H9 (cell line): ENCODE data around the gene CFAP77. TPM values are rescaled to one million over a fixed set of nuclear protein-coding genes. Genes with fewer than 3 reads are reported as not detected.

Source experiments
- DNase-seq: peaks from one replicate; pipeline ENCODE4 v3.0.0-alpha.2; 2017
- H2AFZ ChIP-seq: one replicate; pipeline ENCODE4 v1.6.1; 2013; ENCODE audit warnings: mild to moderate bottlenecking, low read length, control low read depth, moderate library complexity
- H2AK5ac ChIP-seq: 2 replicates; pipeline ENCODE4 v1.6.1; 2013; ENCODE audit warnings: low read length, control low read depth, mixed read lengths; ENCODE audit not compliant: insufficient read length
- H2BK120ac ChIP-seq: one replicate; pipeline ENCODE4 v1.6.1; 2013; ENCODE audit warnings: low read depth, mild to moderate bottlenecking, low read length, control low read depth, inconsistent platforms; ENCODE audit not compliant: poor library complexity, severe bottlenecking
- H2BK12ac ChIP-seq: 2 replicates; pipeline ENCODE4 v1.6.1; 2013; ENCODE audit warnings: low read length, control low read depth, mixed read lengths, low read depth; ENCODE audit not compliant: insufficient read length
- H2BK15ac ChIP-seq: 2 replicates; pipeline ENCODE4 v1.6.1; 2013; ENCODE audit warnings: low read depth, low read length, control low read depth
- H2BK20ac ChIP-seq: one replicate; pipeline ENCODE4 v1.6.1; 2013; ENCODE audit warnings: low read depth, mild to moderate bottlenecking, low read length, control low read depth, inconsistent platforms; ENCODE audit not compliant: poor library complexity, severe bottlenecking
- H2BK5ac ChIP-seq: 2 replicates; pipeline ENCODE4 v1.6.1; 2013; ENCODE audit warnings: low read length, control low read depth, mixed read lengths; ENCODE audit not compliant: insufficient read length
- H3K14ac ChIP-seq: 2 replicates; pipeline ENCODE4 v1.6.1; 2013; ENCODE audit warnings: low read length, control low read depth; ENCODE audit not compliant: insufficient read depth
- H3K18ac ChIP-seq: 2 replicates; pipeline ENCODE4 v1.6.1; 2013; ENCODE audit warnings: low read depth, mild to moderate bottlenecking, mixed read lengths, low read length, control low read depth; ENCODE audit not compliant: insufficient read length
- H3K23ac ChIP-seq: 2 replicates; pipeline ENCODE4 v1.6.1; 2013; ENCODE audit warnings: low read length, control low read depth, mixed read lengths, low read depth; ENCODE audit not compliant: insufficient read length
- H3K23me2 ChIP-seq: 2 replicates; pipeline ENCODE4 v1.6.1; 2013; ENCODE audit warnings: low read depth, mild to moderate bottlenecking, mixed read lengths, low read length, control low read depth; ENCODE audit not compliant: insufficient read length, poor library complexity, severe bottlenecking
- H3K27ac ChIP-seq: 2 replicates; pipeline ENCODE4 v1.5.1; 2013; ENCODE audit warnings: low read length, control low read depth, mixed read lengths, low read depth; ENCODE audit not compliant: insufficient read length
- H3K27me3 ChIP-seq: 2 replicates; pipeline ENCODE4 v1.6.1; 2013; ENCODE audit warnings: low read length, control low read depth, inconsistent platforms; ENCODE audit not compliant: insufficient read depth
- H3K4ac ChIP-seq: 2 replicates; pipeline ENCODE4 v1.6.1; 2013; ENCODE audit warnings: low read depth, mild to moderate bottlenecking, control low read depth, inconsistent platforms, low read length, moderate library complexity
- H3K4me1 ChIP-seq: 2 replicates; pipeline ENCODE4 v1.6.1; 2013; ENCODE audit warnings: low read length, control low read depth, inconsistent platforms; ENCODE audit not compliant: insufficient read depth
- H3K4me2 ChIP-seq: 2 replicates; pipeline ENCODE4 v1.6.1; 2013; ENCODE audit warnings: low read length, control low read depth, mixed read lengths; ENCODE audit not compliant: insufficient read length, insufficient read depth
- H3K56ac ChIP-seq: 2 replicates; pipeline ENCODE4 v1.6.1; 2013; ENCODE audit warnings: low read depth, mild to moderate bottlenecking, mixed read lengths, low read length, control low read depth; ENCODE audit not compliant: insufficient read length
- H3K79me1 ChIP-seq: 2 replicates; pipeline ENCODE4 v1.6.1; 2013; ENCODE audit warnings: low read depth, mild to moderate bottlenecking, moderate library complexity, low read length, control low read depth, inconsistent platforms; ENCODE audit not compliant: insufficient read depth, poor library complexity, severe bottlenecking
- H3K79me2 ChIP-seq: 2 replicates; pipeline ENCODE4 v1.6.1; 2013; ENCODE audit warnings: low read length, control low read depth, inconsistent platforms; ENCODE audit not compliant: insufficient read depth
- H3K9ac ChIP-seq: 2 replicates; pipeline ENCODE4 v1.6.1; 2013; ENCODE audit warnings: low read length, control low read depth, mixed read lengths; ENCODE audit not compliant: insufficient read length; ENCODE audit errors: extremely low read depth
- H3K9me3 ChIP-seq: one replicate; pipeline ENCODE4 v1.6.1; 2013; ENCODE audit warnings: low read depth, low read length, inconsistent platforms; ENCODE audit not compliant: control insufficient read depth
- H3T11ph ChIP-seq: one replicate; pipeline ENCODE4 v1.6.1; 2013; ENCODE audit warnings: mild to moderate bottlenecking, low read length, control low read depth, inconsistent platforms
- H4K20me1 ChIP-seq: one replicate; pipeline ENCODE4 v1.6.1; 2013; ENCODE audit not compliant: control insufficient read depth, insufficient read length, insufficient read depth
- H4K5ac ChIP-seq: 2 replicates; pipeline ENCODE4 v1.6.1; 2013; ENCODE audit warnings: low read depth, mild to moderate bottlenecking, mixed read lengths, low read length, control low read depth; ENCODE audit not compliant: insufficient read length
- H4K8ac ChIP-seq: replicated peaks from 2 replicates; pipeline ENCODE4 v1.6.1; 2013; ENCODE audit warnings: low read length, control low read depth, mixed read lengths, low read depth; ENCODE audit not compliant: insufficient read length
- H4K91ac ChIP-seq: 2 replicates; pipeline ENCODE4 v1.6.1; 2013; ENCODE audit warnings: low read depth, mild to moderate bottlenecking, moderate library complexity, mixed read lengths, low read length, control low read depth; ENCODE audit not compliant: insufficient read length
- H3K27ac Mint-ChIP-seq, 3 experiments: 2 replicates in 2 of 3; 3 replicates in 1 of 3; pipeline ENCODE4 v1.8.0; 2020 to 2021; ENCODE audit warnings: mixed read lengths in 3 of 3, mild to moderate bottlenecking in 1 of 3, moderate library complexity in 1 of 3
- H3K27me3 Mint-ChIP-seq: 2 replicates; pipeline ENCODE4 v1.8.0; 2021; ENCODE audit warnings: low read depth, mild to moderate bottlenecking, moderate library complexity, mixed read lengths
- H3K36me3 Mint-ChIP-seq, 3 experiments: 2 replicates in 2 of 3; 3 replicates in 1 of 3; pipeline ENCODE4 v1.8.0; 2020 to 2021; ENCODE audit warnings: low read depth in 3 of 3, mixed read lengths in 3 of 3; ENCODE audit not compliant: insufficient read depth in 1 of 3
- H3K4me1 Mint-ChIP-seq, 2 experiments: 2 replicates each; pipeline ENCODE4 v1.8.0; 2020; ENCODE audit warnings: mixed read lengths in 2 of 2
- H3K4me3 Mint-ChIP-seq, 2 experiments: 2 replicates in 1 of 2; 3 replicates in 1 of 2; pipeline ENCODE4 v1.8.0; 2020 to 2021; ENCODE audit warnings: mild to moderate bottlenecking in 2 of 2, mixed read lengths in 2 of 2, moderate library complexity in 1 of 2
- H3K9me3 Mint-ChIP-seq, 2 experiments: 2 replicates in 1 of 2; 3 replicates in 1 of 2; pipeline ENCODE4 v1.8.0; 2020; ENCODE audit warnings: mild to moderate bottlenecking in 2 of 2, mixed read lengths in 2 of 2, moderate library complexity in 1 of 2
- CTCF ChIP-seq: fragments of 200-600 bp; sonication (generic); conservative IDR thresholded peaks from 3 replicates; pipeline ENCODE4 v1.8.0; 2021; ENCODE audit warnings: antibody characterized with exemption, mild to moderate bottlenecking
- WGBS: extraction: QIAGEN DNeasy Blood & Tissue Kit; methylation state at CpG from one replicate; pipeline ENCODE4 v1.1.7; 2013; ENCODE audit warnings: missing lambda C conversion rate, low lambda C conversion rate, mixed read lengths; ENCODE audit not compliant: insufficient read length; ENCODE audit errors: extremely low coverage; 5-methylcytosine and 5-hydroxymethylcytosine counted together
- total RNA-seq: library from RNA; stranded (reverse); gene quantifications from 2 replicates; pipeline ENCODE4 v1.2.1, GENCODE V29; 2021

Gene CFAP77
- total RNA-seq, 1 experiment from 2014 or later: 0.72 TPM

GRCh38 chr9:132408521-132408920 lies 1.5 kb upstream of the CFAP77 start:
- Histone ChIP-seq H4K91ac (no peak overlapping the region), H2BK12ac (no peak overlapping the region), H2BK120ac (no peak overlapping the region), H3K27me3 (no peaks in the 10 kb centered on the region; the same call in 1 of the 2 replicates), H3K18ac (no peak overlapping the region), H4K20me1 (no peaks in the 10 kb centered on the region), H3K27ac (no peak overlapping the region), H3K9ac (no peak overlapping the region), H3K23me2 (peaks cover 14% of the 10 kb centered on the region), H2BK15ac (no peak overlapping the region), H3K79me2 (peaks cover 9% of the 10 kb centered on the region; the same call in 1 of the 2 replicates), H2BK20ac (no peak overlapping the region), H3K79me1 (no peaks in the 10 kb centered on the region), H3K4me2 (no peak overlapping the region), H2AFZ (no peak overlapping the region), H2BK5ac (no peak overlapping the region), H3K14ac (no peak overlapping the region), H4K5ac (no peak overlapping the region), H3K4ac (no peak overlapping the region), H2AK5ac (no peak overlapping the region), H3K9me3 (no peaks in the 10 kb centered on the region), H3T11ph (no peak overlapping the region), H4K8ac (no peak overlapping the region), H3K56ac (no peak overlapping the region), H3K4me1 (peaks cover 3% of the 10 kb centered on the region; the same call in 1 of the 2 replicates), H3K23ac (no peak overlapping the region)
- no peak for DNase-seq
- Mint-ChIP-seq H3K27ac (no peak overlapping the region), H3K27me3 (peaks cover 29% of the 10 kb centered on the region), H3K9me3 (no peaks in the 10 kb centered on the region; a peak in 2 of 5 replicates), H3K4me1 (peaks cover 23 to 30% of the 10 kb centered on the region in 2 experiments), H3K4me3 (no peak overlapping the region), H3K36me3 (peaks cover 1 to 12% (median 3%) of the 10 kb centered on the region in 3 experiments)
- no CpG with 5 or more reads among the region's 8 CpGs for WGBS
- TF ChIP-seq CTCF: no peak
